SK-N-MC (cell line): ENCODE data around the gene KIF26A.

Experiments used
- DNase-seq: peaks from one replicate; pipeline ENCODE4 v3.0.0-alpha.2; 2011; ENCODE audit warnings: low read depth, low spot score
- H3K27ac ChIP-seq: fragments of 200-600 bp; sonication (generic); 2 replicates; pipeline ENCODE4 v1.5.1; 2016; ENCODE audit warnings: mixed run types
- H3K36me3 ChIP-seq: fragments of 200-600 bp; sonication (generic); 2 replicates; pipeline ENCODE4 v1.6.1; 2017; ENCODE audit warnings: antibody characterized with exemption, low read length, mixed read lengths; ENCODE audit not compliant: insufficient read depth
- H3K4me3 ChIP-seq: fragments of 200-600 bp; sonication (generic); 2 replicates; pipeline ENCODE4 v1.5.1; 2016
- H3K9ac ChIP-seq: fragments of 200-600 bp; sonication (generic); 2 replicates; pipeline ENCODE4 v1.8.0; 2017; ENCODE audit warnings: mixed run types, mixed read lengths; ENCODE audit not compliant: insufficient read length
- H3K9me3 ChIP-seq: fragments of 200-600 bp; sonication (generic); 2 replicates; pipeline ENCODE4 v1.6.1; 2017; ENCODE audit warnings: low read depth, mild to moderate bottlenecking, antibody characterized with exemption, low read length, moderate library complexity, mixed read lengths
- EZH2 ChIP-seq: fragments of 200-600 bp; sonication (generic); IDR thresholded peaks from one replicate; pipeline ENCODE4 v1.6.1; 2017; ENCODE audit warnings: antibody characterized with exemption
- FOXP2 ChIP-seq: optimal IDR thresholded peaks from 2 replicates; pipeline ENCODE3; 2011; ENCODE audit warnings: mild to moderate bottlenecking, moderate library complexity; ENCODE audit not compliant: insufficient read depth; ENCODE audit errors: extremely low read length, control extremely low read depth
- POLR2AphosphoS5 ChIP-seq: IDR thresholded peaks from 2 replicates; pipeline ENCODE4 v1.6.1; 2012; ENCODE audit warnings: mild to moderate bottlenecking, low read depth, low read length, borderline replicate concordance

KIF26A gene

GRCh38 chr14:104132981-104133380 is 5.4 kb upstream of the KIF26A start:
- H3K9me3 ChIP-seq: peaks cover 6% of the 10 kb centered on the region; the same call in 1 of the 2 replicates
- TF ChIP-seq EZH2: no peak
- TF ChIP-seq FOXP2: no peak
- no peak for TF ChIP-seq POLR2AphosphoS5
- H3K9ac ChIP-seq: no peak overlapping the region
- H3K36me3 ChIP-seq: no peaks in the 10 kb centered on the region
- H3K4me3 ChIP-seq: no peak overlapping the region
- no peak overlapping the region for H3K27ac ChIP-seq
- DNase-seq: no peak

GRCh38 chr14:104133496-104133895 is 4.9 kb upstream of the KIF26A start:
- H3K4me3 ChIP-seq: no peak overlapping the region
- H3K27ac ChIP-seq: no peak overlapping the region
- no peak overlapping the region for H3K9ac ChIP-seq
- TF ChIP-seq FOXP2: no peak
- TF ChIP-seq EZH2: no peak
- TF ChIP-seq POLR2AphosphoS5: no peak
- H3K36me3 ChIP-seq: no peaks in the 10 kb centered on the region
- peaks cover 6% of the 10 kb centered on the region; the same call in 1 of the 2 replicates for H3K9me3 ChIP-seq
- DNase-seq: no peak

DNA sequence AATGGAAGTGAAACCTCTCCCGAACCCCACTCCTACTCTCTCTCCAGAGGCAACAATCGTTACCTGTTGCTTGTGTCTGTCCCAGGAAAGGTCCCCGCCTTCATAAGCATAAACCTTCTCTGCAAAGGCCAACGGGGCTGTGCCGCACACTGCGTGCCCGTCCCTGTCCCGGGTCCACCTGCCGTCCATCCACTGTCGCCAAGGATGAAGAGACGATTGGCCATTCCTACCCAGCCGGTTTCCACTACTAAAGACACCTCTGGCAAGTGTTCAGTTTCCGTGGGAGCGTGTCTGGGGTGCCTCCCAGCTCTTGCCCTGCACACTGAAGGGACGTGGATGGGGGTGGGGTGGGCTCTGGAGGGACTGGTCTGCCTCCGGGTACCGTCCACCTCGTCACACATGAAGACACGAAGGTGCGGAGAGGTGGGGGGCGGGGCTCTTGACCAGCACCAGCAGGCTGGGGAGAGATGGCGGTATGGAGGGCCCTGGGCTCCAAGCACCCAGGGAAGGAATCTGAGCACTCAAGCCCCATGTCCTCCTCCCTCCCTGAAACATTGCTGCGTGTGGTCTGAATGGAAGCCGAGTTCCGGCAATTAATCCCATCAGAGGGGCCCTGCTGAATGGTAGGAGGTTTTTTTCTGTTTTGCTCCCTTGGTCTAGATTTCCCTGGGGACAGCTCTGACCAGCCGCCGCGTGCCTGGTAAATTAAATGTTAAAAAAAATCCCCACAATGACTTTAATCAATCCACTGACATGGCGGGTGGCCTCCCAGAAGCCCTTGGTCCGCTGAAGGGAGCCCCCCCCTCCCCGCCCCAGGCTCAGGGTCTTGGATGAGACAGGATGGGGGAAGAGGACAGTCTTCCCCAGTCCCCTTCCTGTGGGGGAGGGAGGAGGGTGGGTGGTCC is 4.1 kb upstream of the KIF26A start:
- Histone ChIP-seq H3K9ac (no peak overlapping the region), H3K4me3 (no peak overlapping the region)

GRCh38 chr14:104135121-104135903 is 3.1 kb upstream of the KIF26A start:
- peak overlapping the region; percentile 28; the same call in 1 of the 2 replicates for H3K4me3 ChIP-seq
- no peak overlapping the region for H3K27ac ChIP-seq
- H3K9me3 ChIP-seq: no peaks in the 10 kb centered on the region
- TF ChIP-seq EZH2 (no peak), POLR2AphosphoS5 (no peak), FOXP2 (no peak)
- no peak overlapping the region for H3K9ac ChIP-seq
- no peaks in the 10 kb centered on the region for H3K36me3 ChIP-seq
- DNase-seq: no peak

More for the DNA sequence above, 4.1 kb upstream of the KIF26A start:
- DNase-seq: no peak
- H3K9me3 ChIP-seq: peaks cover 6% of the 10 kb centered on the region; the same call in 1 of the 2 replicates
- H3K27ac ChIP-seq: no peak overlapping the region
- TF ChIP-seq EZH2 (no peak), FOXP2 (no peak), POLR2AphosphoS5 (no peak)
- no peaks in the 10 kb centered on the region for H3K36me3 ChIP-seq

DNA sequence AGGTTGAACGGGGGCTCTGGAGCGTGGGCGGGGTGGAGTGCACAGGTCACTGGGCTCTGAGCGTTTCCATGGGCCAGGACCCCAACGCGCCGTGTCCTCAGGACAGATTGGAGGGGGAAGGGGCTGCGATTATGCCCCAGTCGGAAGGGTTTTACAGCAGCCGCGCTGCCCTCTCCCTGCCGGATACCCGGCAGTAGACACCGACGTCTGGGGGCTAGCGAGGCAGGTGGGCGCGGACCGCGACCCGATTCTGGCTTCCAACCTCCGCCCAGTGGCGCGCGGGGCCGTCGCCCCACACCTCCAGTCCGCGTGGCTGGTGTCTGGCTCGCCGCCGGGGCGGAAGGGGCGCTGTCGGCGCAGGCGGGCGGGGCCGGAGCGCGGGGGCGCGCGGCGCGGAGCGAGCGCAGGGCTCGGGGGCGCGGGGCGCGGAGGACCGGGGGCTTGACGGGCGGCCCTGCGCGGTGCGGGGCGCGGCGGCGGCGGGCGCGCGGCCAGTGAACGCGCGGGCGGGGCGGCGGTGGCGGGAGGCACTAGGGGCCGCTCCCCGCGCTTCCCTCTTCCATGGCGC is 2.4 kb upstream of the KIF26A start:
- no peak overlapping the region for H3K27ac ChIP-seq
- TF ChIP-seq FOXP2: no peak
- TF ChIP-seq EZH2: no peak
- no peak for DNase-seq
- no peak overlapping the region for H3K9ac ChIP-seq
- no peaks in the 10 kb centered on the region for H3K36me3 ChIP-seq
- H3K4me3 ChIP-seq: peak overlapping the region; percentile 82
- no peaks in the 10 kb centered on the region for H3K9me3 ChIP-seq

- Histone ChIP-seq H3K27ac (no peak overlapping the region), H3K9ac (no peak overlapping the region), H3K36me3 (no peaks in the 10 kb centered on the region), H3K9me3 (no peaks in the 10 kb centered on the region), H3K4me3 (peak overlapping the region; percentile 82)
- no peak for DNase-seq
- TF ChIP-seq POLR2AphosphoS5 (no peak), FOXP2 (no peak), EZH2 (peak; percentile 59)
Observed at GRCh38 chr14:104136472-104137296, 1.7 kb upstream of the KIF26A start.

GRCh38 chr14:104137297-104138097 is 890 bp upstream of the KIF26A start:
- peak overlapping the region; percentile 82 for H3K4me3 ChIP-seq
- H3K36me3 ChIP-seq: no peaks in the 10 kb centered on the region
- no peaks in the 10 kb centered on the region for H3K9me3 ChIP-seq
- DNase-seq: no peak
- no peak overlapping the region for H3K9ac ChIP-seq
- H3K27ac ChIP-seq: no peak overlapping the region
- TF ChIP-seq FOXP2 (no peak), EZH2 (no peak), POLR2AphosphoS5 (no peak)
